Gastrocnemius medialis (tissue), 4 donors: ENCODE data around the gene ARHGEF11. TPM values are rescaled to one million over a fixed set of nuclear protein-coding genes. Genes with fewer than 3 reads are reported as not detected.

Experiments used
- ATAC-seq, 2 donors: fragments of 150-250 bp; one replicate each; pipeline ENCODE4 v1.9.1; 2016
- DNase-seq, 2 donors: peaks; one replicate each; pipeline ENCODE4 v3.0.0-alpha.2; 2019
- H3K27ac ChIP-seq, 4 donors: fragments of 200-600 bp; sonication (generic); 1 replicate in 1 of 4; 2 replicates in 3 of 4; pipeline ENCODE4 v1.5.1; 2016 to 2018; ENCODE audit warnings: mild to moderate bottlenecking in 2 of 4, moderate library complexity in 1 of 4
- H3K27me3 ChIP-seq, 3 donors: fragments of 200-600 bp; sonication (generic) in 2 of 3; 1 replicate in 1 of 3; 2 replicates in 2 of 3; pipeline versions ENCODE4 v1.5.1 to v1.6.0; 2016 to 2019; ENCODE audit warnings: mild to moderate bottlenecking in 1 of 3, moderate library complexity in 1 of 3
- H3K36me3 ChIP-seq, 2 donors: fragments of 200-600 bp; sonication (generic) in 1 of 2; one replicate each; pipeline ENCODE4 v1.5.1; 2017 to 2018
- H3K4me1 ChIP-seq, 2 donors: fragments of 200-600 bp; sonication (generic) in 1 of 2; one replicate each; pipeline ENCODE4 v1.5.1; 2016 to 2017; ENCODE audit warnings: mild to moderate bottlenecking in 2 of 2
- H3K4me3 ChIP-seq, 4 donors: fragments of 200-600 bp; sonication (generic) in 3 of 4; 1 replicate in 1 of 4; 2 replicates in 3 of 4; pipeline ENCODE4 v1.5.1; 2016 to 2019; ENCODE audit warnings: mild to moderate bottlenecking in 2 of 4
- H3K9me3 ChIP-seq, 3 donors: fragments of 200-600 bp; sonication (generic) in 2 of 3; 1 replicate in 1 of 3; 2 replicates in 2 of 3; pipeline ENCODE4 v1.5.1; 2016 to 2019
- CTCF ChIP-seq, 5 experiments: fragments of 450-650 bp in 3 of 5; fragments of 200-600 bp in 2 of 5; sonication (generic) in 2 of 5; IDR thresholded peaks in 4 of 5; conservative IDR thresholded peaks in 1 of 5; 1 replicate in 4 of 5; 2 replicates in 1 of 5; pipeline ENCODE4 v1.5.1; 2016 to 2019; ENCODE audit warnings: antibody characterized with exemption in 5 of 5, mild to moderate bottlenecking in 3 of 5, moderate library complexity in 3 of 5
- POLR2A ChIP-seq, 2 donors: fragments of 450-650 bp; IDR thresholded peaks; one replicate each; pipeline ENCODE4 v1.6.1; 2017; ENCODE audit warnings: antibody characterized with exemption in 2 of 2, mild to moderate bottlenecking in 2 of 2, moderate library complexity in 2 of 2
- in situ Hi-C, 4 donors: fragments of 200-750 bp; cut with MboI; loops; one replicate each; pipeline versions ENCODE4 v1.15.0 to v1.8.0; 2017; ENCODE audit warnings: low sequenced_read_pairs in 4 of 4
- intact Hi-C: fragments of 100-400 bp; cut with DNase I; formaldehyde crosslinking; loops from one replicate; pipeline ENCODE4 v1.15.1; 2023; ENCODE audit warnings: low total_unique reads
- total RNA-seq, 4 donors: library from RNA; depleted of rRNA; stranded (reverse); fragments of >200 nt; gene quantifications; one replicate each; pipeline versions ENCODE4 v1.1.0 to v1.2.3, GENCODE V29; 2016

Gene ARHGEF11
- total RNA-seq, 4 donors from 2014 or later = 19.5 to 33.4 (median 27.7) TPM

- DNase-seq (no peak), ATAC-seq (no peak)
- Histone ChIP-seq H3K27ac (no peak overlapping the region), H3K4me3 (no peak overlapping the region), H3K27me3 (no peaks in the 10 kb centered on the region), H3K9me3 (no peaks in the 10 kb centered on the region), H3K4me1 (peaks cover 4 to 17% of the 10 kb centered on the region in 2 donors), H3K36me3 (no peaks in the 10 kb centered on the region)
- in situ Hi-C loops (no loop called here), intact Hi-C loops (loop anchor here (10.0 kb wide), 1 partner anchor 68 kb away; no protein-coding TSS in a partner anchor)
- no peak for TF ChIP-seq CTCF (IDR thresholded peaks at IDR 0.05 in 4 of 5, conservative IDR thresholded peaks at IDR 0.05 in 1 of 5)
- TF ChIP-seq POLR2A (IDR thresholded peaks at IDR 0.05) = no peak
Observed at GRCh38 chr1:157006676-157007075, 38.9 kb downstream of the ARHGEF11 start.

GRCh38 chr1:157005965-157006364 lies 39.6 kb downstream of the ARHGEF11 start:
- intact Hi-C loops = loop anchor here (10.0 kb wide), 1 partner anchor 69 kb away; no protein-coding TSS in a partner anchor
- ATAC-seq = no peak
- Histone ChIP-seq H3K27me3 (no peaks in the 10 kb centered on the region), H3K9me3 (no peaks in the 10 kb centered on the region), H3K4me1 (peaks cover 4 to 17% of the 10 kb centered on the region in 2 donors), H3K36me3 (no peaks in the 10 kb centered on the region), H3K27ac (no peak overlapping the region), H3K4me3 (no peak overlapping the region)
- TF ChIP-seq POLR2A (IDR thresholded peaks at IDR 0.05) (no peak), CTCF (IDR thresholded peaks at IDR 0.05 in 4 of 5, conservative IDR thresholded peaks at IDR 0.05 in 1 of 5) (no peak)
- in situ Hi-C loops = no loop called here
- DNase-seq = no peak

GRCh38 chr1:157004806-157005205 lies 40.7 kb downstream of the ARHGEF11 start:
- Histone ChIP-seq H3K4me3 (no peak overlapping the region), H3K4me1 (peaks cover 4 to 17% of the 10 kb centered on the region in 2 donors), H3K27me3 (no peaks in the 10 kb centered on the region), H3K27ac (no peak overlapping the region), H3K9me3 (no peaks in the 10 kb centered on the region), H3K36me3 (no peaks in the 10 kb centered on the region)
- intact Hi-C loops = loop anchor here (10.0 kb wide), 1 partner anchor 70 kb away; no protein-coding TSS in a partner anchor
- ATAC-seq = no peak
- no peak for DNase-seq
- in situ Hi-C loops = no loop called here
- TF ChIP-seq POLR2A (IDR thresholded peaks at IDR 0.05) = no peak
- no peak for TF ChIP-seq CTCF (IDR thresholded peaks at IDR 0.05 in 4 of 5, conservative IDR thresholded peaks at IDR 0.05 in 1 of 5)

- Histone ChIP-seq H3K4me1 (peaks cover 4 to 17% of the 10 kb centered on the region in 2 donors), H3K27ac (no peak overlapping the region), H3K9me3 (no peaks in the 10 kb centered on the region), H3K27me3 (no peaks in the 10 kb centered on the region), H3K4me3 (no peak overlapping the region), H3K36me3 (no peaks in the 10 kb centered on the region)
- in situ Hi-C loops = no loop called here
- ATAC-seq (no peak), DNase-seq (no peak)
- intact Hi-C loops = loop anchor here (10.0 kb wide), 1 partner anchor 70 kb away; no protein-coding TSS in a partner anchor
- TF ChIP-seq POLR2A (IDR thresholded peaks at IDR 0.05) (no peak), CTCF (IDR thresholded peaks at IDR 0.05 in 4 of 5, conservative IDR thresholded peaks at IDR 0.05 in 1 of 5) (no peak)
Observed at GRCh38 chr1:157004327-157004726, 41.2 kb downstream of the ARHGEF11 start.

- Histone ChIP-seq H3K4me1 (peaks cover 4 to 8% of the 10 kb centered on the region in 2 donors), H3K4me3 (no peak overlapping the region), H3K27me3 (no peaks in the 10 kb centered on the region), H3K27ac (no peak overlapping the region), H3K9me3 (no peaks in the 10 kb centered on the region), H3K36me3 (no peaks in the 10 kb centered on the region)
- DNase-seq = no peak
- in situ Hi-C loops (no loop called here), intact Hi-C loops (loop anchor here (10.0 kb wide), 1 partner anchor 73 kb away; no protein-coding TSS in a partner anchor)
- ATAC-seq = no peak
- TF ChIP-seq POLR2A (IDR thresholded peaks at IDR 0.05) (no peak), CTCF (IDR thresholded peaks at IDR 0.05 in 4 of 5, conservative IDR thresholded peaks at IDR 0.05 in 1 of 5) (no peak)
Observed at GRCh38 chr1:157001304-157001703, 44.2 kb downstream of the ARHGEF11 start.
